Islet precursor cell (in vitro differentiated cells): Measurements from ENCODE around the gene PEX5L.
A peak's percentile ranks its signal among the peaks of the same experiment; 100 is the strongest.

Experiments
- DNase-seq: peaks from one replicate; pipeline ENCODE4 v3.0.0-alpha.2; 2018

PEX5L gene

DNA sequence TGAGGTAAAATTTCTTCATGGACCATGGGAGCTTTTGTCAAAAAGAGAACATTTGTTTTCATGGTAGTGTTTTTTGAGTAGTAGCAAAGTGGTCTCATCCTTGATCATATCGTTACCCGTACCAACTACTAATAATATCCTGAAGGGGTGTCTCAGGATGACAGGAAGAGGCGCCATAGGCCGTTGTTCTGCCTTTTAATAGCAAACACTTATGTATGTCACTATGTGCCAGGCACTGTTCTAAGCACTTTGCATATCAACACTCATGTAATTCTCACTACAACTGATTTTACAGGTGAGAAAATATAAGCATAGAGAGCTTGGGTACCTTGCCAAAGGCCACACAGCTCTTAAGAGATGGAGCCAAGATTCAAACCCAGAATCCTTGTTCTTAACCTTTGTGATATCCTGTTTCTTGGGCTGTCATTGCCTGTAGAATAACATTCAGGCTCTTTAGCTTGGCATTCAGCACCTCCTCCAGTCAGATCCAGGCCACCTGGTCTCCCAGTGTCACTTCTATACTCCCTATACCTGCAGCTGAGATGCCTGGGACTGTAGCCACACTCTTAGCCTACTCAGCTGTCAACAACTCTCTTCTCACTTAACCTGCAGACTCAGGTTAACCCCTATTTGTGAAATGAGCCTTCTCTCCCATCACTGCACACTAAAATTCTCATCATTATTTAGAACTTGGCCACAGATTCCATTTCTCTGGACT lies 270.2 kb downstream of the PEX5L start:
- DNase-seq = no peak

DNA sequence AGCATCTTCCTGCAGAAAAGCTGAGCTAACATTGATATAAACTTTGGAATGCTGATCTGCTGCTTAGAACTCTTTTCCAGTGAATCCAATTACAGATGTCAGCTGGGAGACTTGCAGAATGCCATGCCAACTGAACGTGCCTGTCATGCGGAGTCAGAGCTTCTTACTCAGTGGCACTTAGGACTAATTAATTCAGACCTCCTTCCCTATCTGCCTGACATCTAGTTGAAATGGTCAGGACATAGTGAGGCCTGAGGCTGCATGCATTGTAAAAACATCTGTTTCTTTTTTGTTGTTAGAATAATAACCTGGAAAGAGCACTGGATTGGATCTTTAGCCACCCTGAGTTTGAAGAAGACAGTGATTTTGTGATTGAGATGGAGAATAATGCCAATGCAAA lies 271.3 kb downstream of the PEX5L start:
- no peak for DNase-seq

DNA sequence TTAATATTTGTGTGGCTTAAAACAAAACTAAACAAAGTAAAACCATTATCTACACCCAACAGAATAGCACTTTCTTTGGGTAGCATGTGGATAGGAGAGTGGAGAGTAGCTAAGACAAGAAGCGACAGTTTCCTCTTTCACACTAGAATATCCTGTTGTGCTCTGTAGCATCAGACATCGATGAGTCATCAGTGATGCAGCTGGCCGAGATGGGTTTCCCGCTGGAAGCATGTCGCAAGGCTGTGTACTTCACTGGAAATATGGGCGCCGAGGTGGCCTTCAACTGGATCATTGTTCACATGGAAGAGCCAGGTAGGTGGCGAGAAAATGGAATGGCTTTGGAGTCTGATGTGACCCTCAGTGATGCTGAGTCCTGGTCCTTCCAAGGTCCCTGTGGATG lies 275.8 kb downstream of the PEX5L start:
- peak; percentile 76 for DNase-seq

DNA sequence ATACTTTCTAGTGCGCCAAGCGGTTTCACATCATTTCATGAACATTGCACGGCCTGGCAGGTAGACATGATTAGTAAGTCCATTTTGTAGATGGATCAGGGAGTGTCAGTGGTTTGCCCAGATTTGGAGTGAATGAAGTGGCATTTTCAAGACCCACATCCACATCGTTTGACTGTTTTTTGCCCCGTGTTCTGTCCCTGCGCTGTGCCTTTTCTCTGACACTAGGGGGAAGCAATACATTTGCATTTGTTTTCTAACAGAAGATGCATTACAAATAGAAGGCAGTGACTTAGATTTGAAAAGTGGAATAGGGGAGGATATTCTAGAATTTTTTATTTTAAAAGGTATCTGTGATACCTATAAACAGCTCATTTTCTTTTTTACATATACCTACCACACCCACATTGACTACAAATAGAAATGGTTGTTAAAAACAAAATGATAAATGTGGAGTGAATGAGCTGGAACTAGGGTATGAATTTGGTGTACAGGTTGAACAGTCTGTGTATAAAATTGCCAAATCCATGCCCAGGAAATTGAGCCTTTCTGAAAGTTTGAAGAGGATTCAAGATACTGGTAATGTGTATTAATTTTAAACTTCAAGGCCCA lies 285.9 kb downstream of the PEX5L start:
- no peak for DNase-seq

DNA sequence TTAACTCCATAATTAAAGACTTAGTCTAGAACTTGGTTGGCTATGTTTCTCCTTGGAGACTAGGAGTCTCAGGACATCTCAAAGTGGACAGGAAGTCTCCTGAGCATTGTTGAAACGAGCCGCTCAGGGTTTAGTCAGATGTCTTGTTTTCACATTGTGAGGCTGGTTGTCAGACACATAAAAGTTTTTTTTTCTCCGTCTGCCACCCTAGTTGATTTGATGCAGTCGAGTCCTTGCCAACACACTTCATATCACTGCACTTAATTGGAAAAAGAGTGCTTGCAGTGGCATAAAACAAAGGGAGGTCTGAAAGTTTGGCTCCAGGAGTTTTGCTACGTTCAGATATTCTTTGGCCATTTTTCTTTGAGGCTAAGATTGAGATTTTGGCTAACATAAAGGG lies 291.0 kb downstream of the PEX5L start:
- DNase-seq = no peak

DNA sequence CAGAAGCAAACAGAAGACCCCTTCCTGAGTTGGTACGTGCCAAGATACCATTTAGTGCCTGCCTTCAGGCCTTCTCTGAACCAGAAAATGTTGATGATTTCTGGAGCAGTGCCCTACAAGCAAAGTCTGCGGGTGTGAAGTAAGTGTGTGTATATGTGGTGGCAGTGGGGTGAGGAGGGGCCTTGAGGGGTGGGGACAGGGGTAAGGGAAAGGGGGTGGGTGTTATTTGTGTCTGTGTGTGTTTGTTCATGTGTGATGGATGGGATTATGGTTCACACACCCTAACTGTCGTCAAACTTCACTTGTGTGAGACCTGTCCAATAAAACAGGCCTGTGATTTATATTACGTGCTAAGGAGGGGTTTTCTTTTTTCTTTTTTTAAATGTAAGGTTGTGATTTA lies 291.7 kb downstream of the PEX5L start:
- no peak for DNase-seq
